Endothelial cell of umbilical vein (primary cell): Measurements from ENCODE around the gene MYPN. TPM values are rescaled to one million over a fixed set of nuclear protein-coding genes. Genes with fewer than 3 reads are reported as not detected.
A peak's percentile ranks its signal among the peaks of the same experiment; 100 is the strongest.

Experiments used
- BruUV-seq: library from RNA; stranded (reverse); fragments of 400-500 nt; replicated peaks from 2 replicates; lab custom pipeline; 2021; lab: Mats Ljungman, UMichigan
- CTCF ChIA-PET: fragments of 300-600, 350-600 bp; sonication (Branson Sonifier 250); formaldehyde crosslinking; loops from one replicate; lab custom pipeline; 2021; ENCODE audit warnings: antibody characterized with exemption, inconsistent platforms; lab: Charles Lee
- POLR2A ChIA-PET: fragments of 300-600, 350-600 bp; sonication (Branson Sonifier 250); formaldehyde crosslinking; loops from one replicate; lab custom pipeline; 2021; ENCODE audit warnings: antibody characterized with exemption, inconsistent platforms; lab: Charles Lee
- DNase-seq: peaks from one replicate; pipeline ENCODE4 v3.0.0-alpha.2; 2011; ENCODE audit warnings: low read depth, low spot score
- FAIRE-seq: peaks from 2 replicates; lab custom pipeline; 2011; peaks lifted over from hg19 to GRCh38; lab: Jason Lieb, UNC
- H2AFZ ChIP-seq: 2 replicates; pipeline ENCODE4 v1.6.0; 2012; ENCODE audit warnings: low read depth, low read length, control low read depth, inconsistent platforms
- H3K27ac ChIP-seq: 2 replicates; pipeline ENCODE4 v1.5.1; 2011; ENCODE audit warnings: low read depth, mild to moderate bottlenecking, control low read depth, low read length, moderate library complexity; ENCODE audit not compliant: insufficient read depth
- H3K27me3 ChIP-seq, 2 experiments: 2 replicates each; pipeline versions ENCODE4 v1.6.0 to v1.6.1; 2011; ENCODE audit warnings: low read length in 2 of 2, mixed read lengths in 1 of 2; ENCODE audit not compliant: control insufficient read depth in 2 of 2, insufficient read depth in 2 of 2
- H3K36me3 ChIP-seq, 2 experiments: 2 replicates in 1 of 2; 3 replicates in 1 of 2; pipeline ENCODE4 v1.5.1; 2011; ENCODE audit warnings: low read length in 2 of 2, mild to moderate bottlenecking in 1 of 2, moderate library complexity in 1 of 2; ENCODE audit not compliant: control insufficient read depth in 2 of 2, insufficient read depth in 2 of 2; ENCODE audit errors: extremely low read depth in 1 of 2
- H3K4me1 ChIP-seq: 3 replicates; pipeline ENCODE4 v1.5.1; 2011; ENCODE audit warnings: mild to moderate bottlenecking, low read length; ENCODE audit not compliant: control insufficient read depth, insufficient read depth; ENCODE audit errors: extremely low read depth
- H3K4me2 ChIP-seq: 2 replicates; pipeline ENCODE4 v1.6.1; 2011; ENCODE audit warnings: low read length, control low read depth, mixed read lengths; ENCODE audit not compliant: insufficient read depth
- H3K4me3 ChIP-seq, 3 experiments: fragments of 200-600 bp in 1 of 3; sonication (generic), shearing (Covaris generic) in 1 of 3; replicated peaks in 1 of 3; 2 replicates each; pipeline ENCODE4 v1.5.1; 2011 to 2016; ENCODE audit warnings: control low read depth in 3 of 3, low read length in 3 of 3, mild to moderate bottlenecking in 2 of 3, inconsistent platforms in 1 of 3, low read depth in 1 of 3, moderate library complexity in 1 of 3; ENCODE audit not compliant: insufficient read depth in 1 of 3
- H3K79me2 ChIP-seq: 2 replicates; pipeline ENCODE4 v1.6.0; 2012; ENCODE audit warnings: low read length, inconsistent platforms; ENCODE audit not compliant: control insufficient read depth, insufficient read depth
- H3K9ac ChIP-seq: replicated peaks from 2 replicates; pipeline ENCODE3; 2011; ENCODE audit warnings: low read length, control low read depth; ENCODE audit not compliant: insufficient read depth; ENCODE audit errors: extremely low read depth
- H3K9me1 ChIP-seq: replicated peaks from 3 replicates; pipeline ENCODE4 v1.6.0; 2011; ENCODE audit warnings: mild to moderate bottlenecking, low read length; ENCODE audit not compliant: control insufficient read depth, insufficient read depth; ENCODE audit errors: extremely low read depth
- H3K9me3 ChIP-seq: replicated peaks from 2 replicates; pipeline ENCODE4 v1.5.1; 2012; ENCODE audit warnings: low read length, inconsistent platforms; ENCODE audit not compliant: control insufficient read depth, insufficient read depth
- H4K20me1 ChIP-seq: replicated peaks from 2 replicates; pipeline ENCODE3; 2011; ENCODE audit warnings: mild to moderate bottlenecking, low read length; ENCODE audit not compliant: control insufficient read depth, insufficient read depth; ENCODE audit errors: extremely low read depth
- CTCF ChIP-seq, 2 donors: IDR thresholded peaks; 1 replicate in 1 of 2; 2 replicates in 1 of 2; pipeline ENCODE4 v1.5.1; 2011; ENCODE audit warnings: low read length in 2 of 2, mild to moderate bottlenecking in 2 of 2, moderate library complexity in 2 of 2, control low read depth in 1 of 2, inconsistent platforms in 1 of 2, low read depth in 1 of 2; ENCODE audit not compliant: insufficient read depth in 1 of 2; ENCODE audit errors: extremely low read depth in 1 of 2
- GATA2 ChIP-seq: IDR thresholded peaks from 2 replicates; pipeline ENCODE4 v1.7.0; 2011; ENCODE audit warnings: low read depth, mild to moderate bottlenecking, moderate library complexity, mixed read lengths, low read length; ENCODE audit not compliant: insufficient read length, insufficient read depth
- JUN ChIP-seq: IDR thresholded peaks from 2 replicates; pipeline ENCODE4 v1.6.1; 2011; ENCODE audit warnings: borderline replicate concordance, low read depth; ENCODE audit not compliant: insufficient read length, insufficient read depth
- MAX ChIP-seq: IDR thresholded peaks from 2 replicates; pipeline ENCODE4 v1.6.1; 2011; ENCODE audit not compliant: insufficient read depth, insufficient read length
- POLR2A ChIP-seq: IDR thresholded peaks from 2 replicates; pipeline ENCODE4 v1.6.1; 2012; ENCODE audit warnings: low read depth, mild to moderate bottlenecking, control low read depth, low read length
- dilution Hi-C: fragments of 300-500 bp; cut with MboI; formaldehyde crosslinking; loops from one replicate; pipeline ENCODE4 v1.15.0; 2019; ENCODE audit warnings: low sequenced_read_pairs; ENCODE audit not compliant: extremely low pct_ligation_motif_present
- intact Hi-C: fragments of 100-400 bp; cut with micrococcal nuclease; formaldehyde crosslinking; loops from one replicate; pipeline ENCODE4 v1.10.0; 2022
- polyA plus RNA-seq, 4 experiments: library from polyadenylated mRNA; depleted of rRNA in 3 of 4; stranded (reverse) in 3 of 4; unstranded in 1 of 4; fragments of >200 nt; gene quantifications; 2 replicates each; pipeline versions ENCODE4 v1.2.1 to v1.2.3, GENCODE V29; 2011 to 2012; ENCODE audit warnings: missing spikeins in 1 of 4
- total RNA-seq: library from RNA; stranded (reverse); gene quantifications from 2 replicates; pipeline ENCODE4 v1.2.3, GENCODE V29; 2021

The MYPN gene
- total and polyA plus RNA-seq, 2 donors (not counting 3 experiments of a cell fraction or from before 2014, with no cell fraction given), result 0.01 TPM; not detected in 1

DNA sequence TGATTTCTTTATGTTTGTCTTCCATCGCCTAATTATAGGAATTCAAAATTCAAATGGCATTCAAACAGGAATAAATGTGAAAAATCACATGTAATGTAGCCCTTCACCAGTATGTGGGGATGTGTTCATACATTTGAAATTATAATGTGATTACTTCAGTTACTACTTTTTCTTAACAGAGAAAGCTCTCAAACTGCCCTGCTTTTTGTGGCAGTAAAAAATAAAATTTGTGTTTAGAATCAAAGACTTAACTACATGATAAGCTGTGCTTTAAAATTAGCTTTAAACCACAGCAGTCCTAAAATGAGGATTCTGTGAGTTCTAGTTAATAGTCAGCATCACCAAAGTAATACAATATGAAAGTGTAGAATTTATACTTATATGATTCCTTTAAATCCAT is 26.4 kb upstream of the MYPN start:
- no peak overlapping the region for H3K9ac ChIP-seq
- no peak overlapping the region for H3K27ac ChIP-seq
- intact Hi-C loops, result loop anchor here (1.0 to 5.0 kb wide), 3 partner anchors 73 to 219 kb away; no protein-coding TSS in a partner anchor
- DNase-seq (peak; percentile 52), FAIRE-seq (peak; percentile 81)
- POLR2A ChIA-PET, result no interaction called here
- no peak overlapping the region for H2AFZ ChIP-seq
- TF ChIP-seq CTCF (IDR thresholded peaks at IDR 0.05; ENCODE audit: extremely low read depth in 1 of 2, insufficient read depth in 1 of 2, low read depth in 1 of 2, low read length in 2 of 2) (peak in 1 of 2 donors; percentile 22), POLR2A (no peak), MAX (no peak), GATA2 (no peak)
- H3K4me1 ChIP-seq, result peaks cover 6% of the 10 kb centered on the region
- no peak overlapping the region for H3K4me3 ChIP-seq
- H3K4me2 ChIP-seq, result no peak overlapping the region
- no TSS peak for BruUV-seq
- H4K20me1 ChIP-seq, result no peaks in the 10 kb centered on the region
- no peaks in the 10 kb centered on the region for H3K27me3 ChIP-seq
- no peaks in the 10 kb centered on the region for H3K9me1 ChIP-seq
- no peaks in the 10 kb centered on the region for H3K79me2 ChIP-seq
- dilution Hi-C loops, result no loop called here
- H3K9me3 ChIP-seq, result no peaks in the 10 kb centered on the region
- CTCF ChIA-PET, result interaction anchor here (0.6 to 3.9 kb wide), 36 partner anchors 8 to 818 kb away, joined by 3 to 185 read pairs (median 4); partner anchors contain the start of genes DDX50, HNRNPH3 and SIRT1
- H3K36me3 ChIP-seq, result no peaks in the 10 kb centered on the region

GRCh38 chr10:68083953-68084352 is 25.3 kb upstream of the MYPN start:
- FAIRE-seq (peak; percentile 37), DNase-seq (no peak)
- Histone ChIP-seq H3K36me3 (no peaks in the 10 kb centered on the region), H3K4me3 (no peak overlapping the region), H4K20me1 (no peaks in the 10 kb centered on the region), H3K4me2 (no peak overlapping the region), H3K27me3 (no peaks in the 10 kb centered on the region), H3K79me2 (no peaks in the 10 kb centered on the region), H3K9me1 (no peaks in the 10 kb centered on the region), H2AFZ (peak overlapping the region; percentile 73), H3K27ac (no peak overlapping the region), H3K9me3 (no peaks in the 10 kb centered on the region), H3K9ac (no peak overlapping the region), H3K4me1 (peaks cover 6% of the 10 kb centered on the region)
- intact Hi-C loops, result loop anchor here (1.0 to 5.0 kb wide), 3 partner anchors 72 to 218 kb away; no protein-coding TSS in a partner anchor
- no peak for TF ChIP-seq JUN
- BruUV-seq, result no TSS peak
- ChIA-PET POLR2A (no interaction called here), CTCF (interaction anchor here (0.7 to 3.9 kb wide), 10 partner anchors 14 to 218 kb away, joined by 3 to 185 read pairs (median 8); no protein-coding TSS in a partner anchor)
- dilution Hi-C loops, result no loop called here
